Hepatocyte (in vitro differentiated cells): ENCODE results near the gene PLPP7.

Experiments
- EZH2 ChIP-seq: fragments of 200-600 bp; sonication (generic); IDR thresholded peaks from 2 replicates; pipeline ENCODE4 v1.6.1; 2016; ENCODE audit warnings: antibody characterized with exemption, mild to moderate bottlenecking, borderline replicate concordance
- EZH2phosphoT487 ChIP-seq: fragments of 200-600 bp; sonication (generic); IDR thresholded peaks from one replicate; pipeline ENCODE4 v1.6.1; 2018; ENCODE audit warnings: antibody characterized with exemption, mild to moderate bottlenecking, low read depth, moderate library complexity; ENCODE audit not compliant: unreplicated experiment, severe bottlenecking
- TF ChIP-seq, protein P1 (sequence below): fragments of 200-600 bp; sonication (generic); IDR thresholded peaks from 2 replicates; pipeline ENCODE4 v1.5.1; 2016; ENCODE audit warnings: antibody characterized with exemption, mild to moderate bottlenecking; ENCODE audit not compliant: poor library complexity

DNA sequence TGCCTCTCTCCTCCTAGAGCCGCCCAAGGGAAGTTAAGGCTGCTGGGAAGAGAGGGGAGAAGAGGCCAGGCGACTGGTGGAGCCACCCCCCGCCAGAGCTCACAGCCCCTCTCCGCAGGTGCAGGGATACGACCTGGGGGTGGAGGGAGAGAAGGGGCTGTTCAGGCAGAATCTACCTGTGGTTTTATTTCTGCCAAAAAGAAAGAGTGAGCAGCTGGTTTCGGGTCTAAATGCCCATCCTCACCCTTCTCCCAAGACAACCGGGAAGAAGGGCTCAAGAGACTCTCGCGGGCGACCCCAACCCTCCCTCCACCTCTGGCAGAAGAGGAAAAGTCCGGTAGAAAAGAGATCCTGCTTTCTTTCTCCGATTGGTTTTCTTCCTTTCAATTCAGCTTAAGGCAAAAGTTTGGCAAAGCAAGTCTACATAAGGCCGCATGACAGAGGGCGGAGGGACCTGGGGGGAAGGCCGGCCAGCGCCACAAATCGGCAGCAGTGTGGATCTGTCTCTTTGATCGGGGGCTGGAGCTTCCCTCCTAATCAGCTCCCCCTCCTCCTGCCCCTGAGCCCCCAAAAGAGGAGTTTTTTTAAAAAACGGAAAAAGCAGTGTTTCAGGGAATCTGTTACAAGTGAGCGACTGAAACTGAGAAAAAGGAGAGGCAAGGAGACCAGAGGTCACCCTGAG, 29.5 kb upstream of the PLPP7 start:
- TF ChIP-seq, protein P1, sequence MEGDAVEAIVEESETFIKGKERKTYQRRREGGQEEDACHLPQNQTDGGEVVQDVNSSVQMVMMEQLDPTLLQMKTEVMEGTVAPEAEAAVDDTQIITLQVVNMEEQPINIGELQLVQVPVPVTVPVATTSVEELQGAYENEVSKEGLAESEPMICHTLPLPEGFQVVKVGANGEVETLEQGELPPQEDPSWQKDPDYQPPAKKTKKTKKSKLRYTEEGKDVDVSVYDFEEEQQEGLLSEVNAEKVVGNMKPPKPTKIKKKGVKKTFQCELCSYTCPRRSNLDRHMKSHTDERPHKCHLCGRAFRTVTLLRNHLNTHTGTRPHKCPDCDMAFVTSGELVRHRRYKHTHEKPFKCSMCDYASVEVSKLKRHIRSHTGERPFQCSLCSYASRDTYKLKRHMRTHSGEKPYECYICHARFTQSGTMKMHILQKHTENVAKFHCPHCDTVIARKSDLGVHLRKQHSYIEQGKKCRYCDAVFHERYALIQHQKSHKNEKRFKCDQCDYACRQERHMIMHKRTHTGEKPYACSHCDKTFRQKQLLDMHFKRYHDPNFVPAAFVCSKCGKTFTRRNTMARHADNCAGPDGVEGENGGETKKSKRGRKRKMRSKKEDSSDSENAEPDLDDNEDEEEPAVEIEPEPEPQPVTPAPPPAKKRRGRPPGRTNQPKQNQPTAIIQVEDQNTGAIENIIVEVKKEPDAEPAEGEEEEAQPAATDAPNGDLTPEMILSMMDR: no peak
- TF ChIP-seq EZH2phosphoT487 (no peak), EZH2 (no peak)
